Left lung (tissue), 10 donors: Measurements from ENCODE around the gene IFNAR2. TPM values are rescaled to one million over a fixed set of nuclear protein-coding genes. Genes with fewer than 3 reads are reported as not detected.
A peak's percentile ranks its signal among the peaks of the same experiment; 100 is the strongest.

Source experiments
- ATAC-seq: fragments of 200-7000 bp; cut with Tn5 transposase; one replicate; pipeline ENCODE4 v1.9.1; 2020; ENCODE audit warnings: moderate library complexity
- DNase-seq, 4 donors: peaks; one replicate each; pipeline ENCODE4 v3.0.0-alpha.2; 2013 to 2020
- H3K27ac ChIP-seq, 2 donors: fragments of 200-600 bp; sonication (generic) in 1 of 2; one replicate each; pipeline versions ENCODE4 v1.5.0 to v1.8.0; 2020 to 2021
- H3K27me3 ChIP-seq, 2 donors: fragments of 200-600 bp; sonication (generic) in 1 of 2; one replicate each; pipeline versions ENCODE4 v1.5.0 to v1.8.0; 2020 to 2021
- H3K36me3 ChIP-seq, 2 donors: fragments of 200-600 bp; sonication (generic) in 1 of 2; one replicate each; pipeline versions ENCODE4 v1.5.0 to v1.8.0; 2020 to 2021
- H3K4me1 ChIP-seq, 2 donors: fragments of 200-600 bp; one replicate each; pipeline ENCODE4 v1.8.0; 2021
- H3K4me3 ChIP-seq, 2 donors: fragments of 200-600 bp; sonication (generic) in 1 of 2; one replicate each; pipeline versions ENCODE4 v1.5.0 to v1.8.0; 2020 to 2021; ENCODE audit warnings: mild to moderate bottlenecking in 1 of 2
- H3K9me3 ChIP-seq, 2 donors: fragments of 200-600 bp; sonication (generic) in 1 of 2; one replicate each; pipeline versions ENCODE4 v1.5.0 to v1.8.0; 2020 to 2021
- CTCF ChIP-seq, 2 donors: fragments of 200-600 bp; sonication (generic) in 1 of 2; IDR thresholded peaks; one replicate each; pipeline versions ENCODE4 v1.5.0 to v1.8.0; 2021; ENCODE audit warnings: antibody characterized with exemption in 2 of 2
- intact Hi-C, 2 donors: fragments of 100-400 bp; cut with DNase I; formaldehyde crosslinking; loops; one replicate each; pipeline versions ENCODE4 v1.11.2 to v1.14.2; 2022
- polyA plus RNA-seq, 6 donors: library from polyadenylated mRNA; unstranded; fragments of 120-200 nt; gene quantifications; one replicate each; pipeline ENCODE4 v1.2.1, GENCODE V29; 2013; ENCODE audit not compliant: insufficient read length in 6 of 6
- total RNA-seq, 2 donors: library from RNA; stranded (reverse); fragmentation: NEBNext Ultra II Directional; extraction: Animal tissue kit (Norgen Biotek cat#: 25700); gene quantifications; one replicate each; pipeline ENCODE4 v1.2.1, GENCODE V29; 2021
- donor health status: DM: no; HTN: yes; CAD: no.
- donor health status: DM: no; HTN: no; CAD: no.

Gene IFNAR2
- total and polyA plus RNA-seq, 8 donors: 16.4 to 50.1 (median 22.6) TPM

GRCh38 chr21:33231526-33231925 is 1.8 kb downstream of the IFNAR2 start:
- peak overlapping the region; percentile 83 to 98 for H3K4me3 ChIP-seq
- peak overlapping the region; percentile 98 to 99 for H3K27ac ChIP-seq

DNA sequence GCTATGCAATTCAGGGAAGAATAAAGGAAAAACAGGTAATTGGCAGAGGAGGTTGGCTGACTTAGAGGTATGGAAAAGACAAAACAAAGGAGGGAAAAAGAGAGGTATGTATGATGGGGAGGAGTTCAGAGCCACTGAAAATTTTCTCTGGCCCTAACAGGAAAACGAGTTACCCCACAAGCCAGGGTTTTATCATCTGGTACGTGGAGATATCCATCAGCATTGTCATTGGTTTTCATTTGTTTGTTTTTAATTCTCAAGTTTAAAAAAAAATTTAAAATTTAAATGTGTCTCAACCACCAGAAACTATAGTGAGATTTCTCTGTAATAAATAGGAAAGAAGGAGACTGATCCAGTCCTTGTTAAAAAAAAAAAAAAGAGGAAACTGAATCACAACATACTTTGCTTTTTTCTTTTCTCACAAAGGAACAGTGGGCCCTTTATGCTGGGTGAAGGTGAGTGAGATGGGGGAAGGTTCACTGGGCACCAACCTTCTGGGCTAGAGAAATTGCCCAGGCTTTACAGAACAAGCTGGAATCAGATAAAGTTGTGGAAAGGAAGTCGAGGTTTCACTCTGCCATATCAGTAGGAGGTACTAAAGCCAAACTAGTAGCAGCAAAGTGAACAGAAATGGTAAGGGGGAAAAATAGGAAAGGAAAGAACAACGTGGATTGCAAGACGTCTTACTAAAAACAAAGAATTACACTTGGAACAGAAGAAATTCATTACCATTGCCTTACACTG is 2.7 kb downstream of the IFNAR2 start:
- ATAC-seq (no peak), DNase-seq (no peak)
- peak overlapping the region; percentile 98 to 99 for H3K27ac ChIP-seq
- H3K36me3 ChIP-seq: no peaks in the 10 kb centered on the region
- peaks cover 16 to 75% of the 10 kb centered on the region in 2 donors for H3K4me1 ChIP-seq
- peak overlapping the region in 1 of 2 donors; percentile 83 for H3K4me3 ChIP-seq
- no peaks in the 10 kb centered on the region for H3K9me3 ChIP-seq
- no peaks in the 10 kb centered on the region for H3K27me3 ChIP-seq
- no peak for TF ChIP-seq CTCF (IDR thresholded peaks at IDR 0.05)
- intact Hi-C loops: no loop called here

More at GRCh38 chr21:33231526-33231925, 1.8 kb downstream of the IFNAR2 start:
- ATAC-seq: no peak
- TF ChIP-seq CTCF (IDR thresholded peaks at IDR 0.05): no peak
- peaks cover 16 to 66% of the 10 kb centered on the region in 2 donors for H3K4me1 ChIP-seq
- no peaks in the 10 kb centered on the region for H3K36me3 ChIP-seq
- no peaks in the 10 kb centered on the region for H3K27me3 ChIP-seq
- DNase-seq: no peak
- H3K9me3 ChIP-seq: no peaks in the 10 kb centered on the region
- intact Hi-C loops: no loop called here

DNA sequence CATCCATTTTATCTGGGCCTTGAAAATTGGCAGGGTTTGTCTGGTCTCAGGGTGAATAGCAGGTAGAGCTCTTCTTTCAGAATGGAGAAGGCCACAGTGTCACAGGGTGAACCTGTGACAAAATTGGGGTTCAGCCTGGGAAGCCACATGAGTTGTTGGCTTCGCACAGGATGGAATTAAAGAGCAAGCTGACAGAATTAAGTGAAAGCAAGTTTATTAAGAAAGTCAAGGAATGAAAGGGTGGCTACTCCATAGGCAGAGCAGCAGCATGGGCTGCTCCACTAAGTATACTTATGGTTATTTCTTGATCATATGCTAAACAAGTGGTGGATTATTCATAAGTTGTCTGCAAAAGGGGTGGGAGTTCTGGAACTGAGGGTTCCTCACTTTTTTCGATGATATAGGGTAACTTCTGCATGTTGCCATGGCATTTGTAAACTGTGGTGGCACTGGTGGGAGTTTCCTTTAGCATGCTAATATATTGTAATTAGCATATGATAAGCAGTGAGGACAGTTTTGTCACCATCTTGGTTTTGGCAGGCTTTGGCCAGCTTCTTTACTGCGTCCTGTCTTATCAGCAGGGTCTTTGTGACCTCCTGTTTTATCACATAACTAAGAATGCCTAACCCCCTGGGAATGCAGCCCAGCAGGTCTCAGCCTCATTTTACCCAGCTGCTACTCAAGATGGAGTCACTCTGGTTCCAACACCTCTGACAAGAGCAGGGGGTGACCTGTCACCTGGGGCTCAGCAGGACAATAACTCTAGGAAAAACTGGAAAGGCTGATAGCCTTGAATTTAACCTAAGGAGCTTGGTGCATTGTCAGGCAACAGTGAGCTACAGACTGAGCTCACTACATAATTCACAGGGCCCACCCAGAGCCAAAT is 5.1 kb downstream of the IFNAR2 start:
- Histone ChIP-seq H3K36me3 (no peaks in the 10 kb centered on the region), H3K4me1 (peaks cover 12 to 81% of the 10 kb centered on the region in 2 donors), H3K27me3 (no peaks in the 10 kb centered on the region), H3K4me3 (no peak overlapping the region), H3K27ac (no peak overlapping the region), H3K9me3 (no peaks in the 10 kb centered on the region)
- no peak for TF ChIP-seq CTCF (IDR thresholded peaks at IDR 0.05)
- intact Hi-C loops: no loop called here
- DNase-seq (no peak), ATAC-seq (no peak)

GRCh38 chr21:33236013-33236686 is 6.4 kb downstream of the IFNAR2 start:
- H3K27ac ChIP-seq: no peak overlapping the region
- intact Hi-C loops: no loop called here
- no peak for ATAC-seq
- no peaks in the 10 kb centered on the region for H3K36me3 ChIP-seq
- H3K4me3 ChIP-seq: no peak overlapping the region
- no peaks in the 10 kb centered on the region for H3K27me3 ChIP-seq
- DNase-seq: peak in 1 of 4 donors; percentile 39
- no peak for TF ChIP-seq CTCF (IDR thresholded peaks at IDR 0.05)
- peaks cover 12 to 84% of the 10 kb centered on the region in 2 donors for H3K4me1 ChIP-seq
- no peaks in the 10 kb centered on the region for H3K9me3 ChIP-seq
